GM23248 (cell line): Measurements from ENCODE around the gene TMUB1.

Source experiments
- EZH2 ChIP-seq: fragments of 200-600 bp; sonication (generic); IDR thresholded peaks from 2 replicates; pipeline ENCODE4 v1.6.1; 2018; ENCODE audit warnings: antibody characterized with exemption, mild to moderate bottlenecking; ENCODE audit not compliant: insufficient read depth, poor library complexity, severe bottlenecking
- EZH2phosphoT487 ChIP-seq: fragments of 200-600 bp; sonication (generic); IDR thresholded peaks from 2 replicates; pipeline ENCODE4 v1.6.1; 2018; ENCODE audit warnings: antibody characterized with exemption, moderate library complexity, mild to moderate bottlenecking, low read depth; ENCODE audit not compliant: insufficient read depth

- TF ChIP-seq EZH2phosphoT487 (no peak), EZH2 (no peak)
These were observed 34.3 kb downstream of the TMUB1 start for GRCh38 chr7:151048911-151049463.
